NB4 (cell line): ENCODE results near the gene RELL1.

Source experiments
- DNase-seq: peaks from one replicate; pipeline ENCODE4 v3.0.0; 2010; ENCODE audit warnings: low read depth
- H3K4me3 ChIP-seq: one replicate; pipeline ENCODE4 v1.5.1; 2011; ENCODE audit warnings: mild to moderate bottlenecking, low read depth, low read length, moderate library complexity
- MAX ChIP-seq: IDR thresholded peaks from 2 replicates; pipeline ENCODE4 v1.6.1; 2011; ENCODE audit warnings: low read depth, low read length
- MYC ChIP-seq: IDR thresholded peaks from 2 replicates; pipeline ENCODE4 v1.6.1; 2011; ENCODE audit warnings: low read depth, low read length
- POLR2A ChIP-seq: IDR thresholded peaks from 2 replicates; pipeline ENCODE4 v1.6.1; 2011; ENCODE audit warnings: mild to moderate bottlenecking; ENCODE audit not compliant: insufficient read length; ENCODE audit errors: extremely low read depth
- TF ChIP-seq, protein P1 (sequence below): IDR thresholded peaks from one replicate; pipeline ENCODE4 v1.5.1; 2012; ENCODE audit warnings: low read depth, low read length

RELL1 gene

DNA sequence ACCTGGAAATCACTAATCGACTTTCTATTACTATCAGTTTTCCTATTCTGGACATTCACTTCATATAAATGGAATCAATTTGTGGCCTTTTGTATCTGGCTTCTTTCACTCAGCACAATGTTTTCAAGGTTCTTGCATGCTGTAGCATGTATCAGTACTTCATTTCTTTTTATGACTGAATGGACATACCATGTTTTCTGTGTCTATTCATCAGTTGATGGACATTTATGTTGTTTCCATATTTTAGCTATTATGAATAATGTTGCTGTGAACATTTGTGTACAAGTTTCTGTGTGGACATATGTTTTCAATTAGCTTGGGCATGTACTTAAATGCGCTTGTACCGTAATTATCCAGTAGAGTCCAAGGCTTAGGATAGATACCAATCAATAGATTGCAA is 19.9 kb upstream of the RELL1 start:
- TF ChIP-seq, protein P1, sequence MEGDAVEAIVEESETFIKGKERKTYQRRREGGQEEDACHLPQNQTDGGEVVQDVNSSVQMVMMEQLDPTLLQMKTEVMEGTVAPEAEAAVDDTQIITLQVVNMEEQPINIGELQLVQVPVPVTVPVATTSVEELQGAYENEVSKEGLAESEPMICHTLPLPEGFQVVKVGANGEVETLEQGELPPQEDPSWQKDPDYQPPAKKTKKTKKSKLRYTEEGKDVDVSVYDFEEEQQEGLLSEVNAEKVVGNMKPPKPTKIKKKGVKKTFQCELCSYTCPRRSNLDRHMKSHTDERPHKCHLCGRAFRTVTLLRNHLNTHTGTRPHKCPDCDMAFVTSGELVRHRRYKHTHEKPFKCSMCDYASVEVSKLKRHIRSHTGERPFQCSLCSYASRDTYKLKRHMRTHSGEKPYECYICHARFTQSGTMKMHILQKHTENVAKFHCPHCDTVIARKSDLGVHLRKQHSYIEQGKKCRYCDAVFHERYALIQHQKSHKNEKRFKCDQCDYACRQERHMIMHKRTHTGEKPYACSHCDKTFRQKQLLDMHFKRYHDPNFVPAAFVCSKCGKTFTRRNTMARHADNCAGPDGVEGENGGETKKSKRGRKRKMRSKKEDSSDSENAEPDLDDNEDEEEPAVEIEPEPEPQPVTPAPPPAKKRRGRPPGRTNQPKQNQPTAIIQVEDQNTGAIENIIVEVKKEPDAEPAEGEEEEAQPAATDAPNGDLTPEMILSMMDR, result no peak
- TF ChIP-seq MYC (no peak), MAX (no peak), POLR2A (no peak)
- DNase-seq, result no peak

GRCh38 chr4:37705571-37705970 is 19.4 kb upstream of the RELL1 start:
- no peak for DNase-seq
- no peak for TF ChIP-seq POLR2A
- TF ChIP-seq MAX, result no peak
- TF ChIP-seq MYC, result no peak
- no peak overlapping the region for H3K4me3 ChIP-seq

More for the DNA sequence above, 19.9 kb upstream of the RELL1 start:
- H3K4me3 ChIP-seq, result no peak overlapping the region

GRCh38 chr4:37699868-37700481 is 13.8 kb upstream of the RELL1 start:
- DNase-seq, result no peak
- TF ChIP-seq POLR2A, result no peak
- TF ChIP-seq MAX, result no peak
- no peak for TF ChIP-seq MYC
- TF ChIP-seq, protein P1, result no peak
- H3K4me3 ChIP-seq, result no peak overlapping the region

DNA sequence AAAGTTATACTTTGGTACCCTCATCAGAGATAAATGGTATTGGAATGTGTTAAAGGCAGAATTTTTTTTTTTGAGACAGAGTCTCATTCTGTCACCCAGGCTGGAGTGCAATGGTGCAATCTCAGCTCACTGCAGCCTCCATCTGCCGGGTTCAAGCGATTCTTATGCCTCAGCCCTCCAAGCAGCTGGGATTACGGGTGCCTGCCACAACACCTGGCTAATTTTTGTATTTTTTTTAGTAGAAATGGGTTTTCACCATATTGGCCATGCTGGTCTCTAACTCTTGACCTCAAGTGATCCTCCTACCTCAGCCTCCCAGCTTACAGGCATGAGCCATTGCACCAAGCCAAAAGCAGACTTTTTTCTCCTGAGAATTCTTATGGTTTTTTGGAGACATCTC is 11.4 kb upstream of the RELL1 start:
- no peak overlapping the region for H3K4me3 ChIP-seq
- no peak for TF ChIP-seq MAX
- TF ChIP-seq MYC, result no peak
- TF ChIP-seq POLR2A, result no peak
- TF ChIP-seq, protein P1, result no peak
- DNase-seq, result no peak

GRCh38 chr4:37693450-37694190 is 7.4 kb upstream of the RELL1 start:
- TF ChIP-seq POLR2A (no peak), MYC (no peak), MAX (no peak)
- TF ChIP-seq, protein P1, result no peak
- no peak overlapping the region for H3K4me3 ChIP-seq
- DNase-seq, result no peak

DNA sequence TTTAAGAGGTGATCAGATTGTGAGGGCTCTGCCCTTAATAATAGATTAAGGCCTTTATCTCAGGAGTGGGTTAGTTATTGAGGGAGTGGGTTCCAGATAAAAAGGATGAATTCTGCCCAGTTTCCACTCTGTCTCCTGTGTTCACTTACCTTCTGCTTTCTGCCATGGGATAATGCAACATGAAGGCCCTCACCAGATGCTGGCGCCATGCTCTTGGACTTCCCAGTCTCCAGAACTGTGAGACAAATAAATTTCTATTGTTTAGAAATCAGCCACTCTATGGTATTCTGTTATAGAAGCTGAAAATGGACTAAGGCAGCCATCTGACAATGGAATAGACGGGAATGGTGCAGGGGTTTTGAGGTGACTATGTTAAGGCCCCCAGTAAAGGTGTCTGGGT is 6.9 kb upstream of the RELL1 start:
- DNase-seq, result no peak
- TF ChIP-seq, protein P1, result no peak
- TF ChIP-seq MAX (no peak), MYC (no peak), POLR2A (no peak)
- H3K4me3 ChIP-seq, result no peak overlapping the region
